Muscle of arm (tissue), 12 donors: ENCODE results near the gene TAMALIN. TPM values are rescaled to one million over a fixed set of nuclear protein-coding genes. Genes with fewer than 3 reads are reported as not detected.
A peak's percentile ranks its signal among the peaks of the same experiment; 100 is the strongest.

Source experiments
- DNase-seq: peaks from one replicate; pipeline ENCODE4 v3.0.0-alpha.2; 2013
- polyA plus RNA-seq, 12 donors: library from polyadenylated mRNA; unstranded; fragments of 120-200 nt; gene quantifications; one replicate each; pipeline ENCODE4 v1.2.1, GENCODE V29; 2013; ENCODE audit not compliant: insufficient read length in 12 of 12

TAMALIN gene
- polyA plus RNA-seq, 12 donors, result 11.9 to 22.5 (median 14.9) TPM; not detected in 1

DNA sequence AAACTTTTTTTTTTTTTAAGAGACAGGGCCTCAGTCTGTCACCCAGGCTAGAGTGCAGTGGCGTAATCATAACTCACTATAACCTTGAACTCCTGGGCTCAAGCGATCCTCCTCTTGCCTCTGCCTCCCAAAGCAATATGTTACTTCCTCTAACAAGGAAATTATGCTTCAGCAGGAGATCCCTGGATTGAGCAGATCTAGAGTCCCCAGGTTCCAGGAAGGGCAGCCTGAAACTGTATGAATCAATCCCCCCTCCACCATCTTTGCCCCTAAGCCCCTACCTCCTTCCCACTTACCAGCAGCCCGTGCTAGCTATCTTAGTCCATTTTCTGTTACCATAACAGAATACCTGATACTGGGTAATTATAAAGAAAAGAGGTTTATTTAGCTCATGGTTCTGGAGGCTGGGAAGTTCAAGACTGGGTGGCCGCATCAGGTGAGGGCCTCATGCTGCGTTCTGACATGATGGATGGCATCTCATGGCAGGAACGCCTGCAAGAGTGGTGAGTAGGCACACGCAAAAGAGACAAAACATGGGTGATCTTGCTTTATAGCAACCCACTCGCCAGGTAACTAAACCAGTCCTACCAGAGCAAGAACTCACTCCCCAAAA, 5.0 kb downstream of the TAMALIN start:
- DNase-seq, result no peak

DNA sequence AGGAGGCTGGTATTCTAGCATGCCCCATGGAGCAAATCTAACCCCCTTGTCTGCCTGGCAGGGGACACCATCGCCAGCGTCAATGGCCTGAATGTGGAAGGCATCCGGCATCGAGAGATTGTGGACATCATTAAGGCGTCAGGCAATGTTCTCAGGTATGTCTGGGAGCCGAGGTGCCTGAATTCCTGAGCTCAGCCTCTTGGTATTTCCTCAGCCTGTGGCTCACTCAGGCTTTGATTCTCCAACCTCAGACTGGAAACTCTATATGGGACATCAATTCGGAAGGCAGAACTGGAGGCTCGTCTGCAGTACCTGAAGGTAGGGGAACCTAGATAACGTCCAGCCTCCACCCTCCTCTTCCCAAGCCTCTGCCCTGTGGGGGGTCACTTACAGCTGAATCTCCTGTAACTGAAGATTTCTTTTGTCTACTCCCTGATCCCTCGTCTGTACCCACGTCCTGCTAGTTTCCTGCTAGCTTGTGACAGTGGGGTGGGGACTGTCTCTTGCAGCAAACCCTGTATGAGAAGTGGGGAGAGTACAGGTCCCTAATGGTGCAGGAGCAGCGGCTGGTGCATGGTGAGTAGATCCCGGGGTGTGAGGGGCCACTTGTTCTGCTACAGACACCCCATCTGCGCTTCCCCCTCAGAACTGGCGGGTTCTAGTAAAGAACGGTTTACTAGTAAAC, 7.0 kb downstream of the TAMALIN start:
- DNase-seq, result no peak

DNA sequence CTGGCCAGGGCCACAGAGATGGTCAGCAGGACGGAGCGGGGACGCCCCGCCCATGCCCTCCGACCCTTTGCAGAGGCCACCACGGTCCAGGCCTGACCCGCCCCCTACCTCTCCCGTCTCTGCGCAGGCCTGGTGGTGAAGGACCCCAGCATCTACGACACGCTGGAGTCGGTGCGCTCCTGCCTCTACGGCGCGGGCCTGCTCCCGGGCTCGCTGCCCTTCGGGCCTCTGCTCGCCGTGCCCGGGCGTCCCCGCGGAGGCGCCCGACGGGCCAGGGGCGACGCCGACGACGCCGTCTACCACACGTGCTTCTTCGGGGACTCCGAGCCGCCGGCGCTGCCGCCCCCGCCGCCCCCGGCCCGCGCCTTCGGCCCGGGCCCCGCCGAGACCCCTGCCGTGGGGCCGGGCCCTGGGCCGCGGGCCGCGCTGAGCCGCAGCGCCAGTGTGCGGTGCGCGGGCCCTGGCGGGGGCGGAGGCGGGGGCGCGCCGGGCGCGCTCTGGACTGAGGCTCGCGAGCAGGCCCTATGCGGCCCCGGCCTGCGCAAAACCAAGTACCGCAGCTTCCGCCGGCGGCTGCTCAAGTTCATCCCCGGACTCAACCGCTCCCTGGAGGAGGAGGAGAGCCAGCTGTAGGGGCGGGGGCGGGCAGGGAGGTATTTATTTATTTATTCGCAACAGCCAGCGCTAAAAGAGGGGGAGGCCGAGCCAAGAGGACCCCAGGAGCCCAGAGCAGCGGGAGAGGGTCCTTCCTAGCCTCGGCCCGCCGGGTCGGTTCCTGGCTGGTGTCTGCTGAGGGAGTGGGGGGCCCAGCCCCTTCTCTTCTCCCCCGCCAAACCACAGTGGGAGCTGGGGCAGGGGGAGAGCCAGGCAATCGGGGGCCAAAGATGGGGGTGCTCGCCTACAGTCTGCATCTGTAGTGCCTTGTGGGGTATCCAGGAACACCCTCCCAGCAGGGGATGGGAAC, 8.1 kb downstream of the TAMALIN start:
- DNase-seq, result no peak

DNA sequence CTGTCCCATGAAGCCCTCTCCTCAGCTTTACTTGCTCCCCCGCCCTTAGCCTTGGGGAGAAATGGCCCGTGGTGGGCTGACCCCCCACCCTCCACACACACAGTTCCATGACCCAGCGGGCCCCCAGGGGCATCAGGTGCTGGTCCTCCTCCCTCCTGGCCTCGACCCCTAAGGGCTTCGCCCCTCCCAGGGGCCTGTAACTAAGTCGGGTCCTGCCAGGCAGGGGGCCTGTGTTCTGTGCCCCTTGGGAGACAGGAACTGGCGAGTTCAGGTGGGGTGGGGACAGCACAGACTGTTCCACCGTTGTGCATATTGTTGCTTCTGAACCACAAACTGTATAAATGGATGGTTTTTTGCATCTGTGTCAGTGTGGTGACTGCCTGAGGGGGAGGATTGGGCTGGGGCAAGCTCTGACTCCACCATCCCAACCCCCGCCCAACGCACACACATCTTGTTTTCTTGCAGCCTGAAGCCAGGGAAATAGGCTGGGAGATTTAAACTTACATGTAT, 8.8 kb downstream of the TAMALIN start:
- DNase-seq, result no peak

DNA sequence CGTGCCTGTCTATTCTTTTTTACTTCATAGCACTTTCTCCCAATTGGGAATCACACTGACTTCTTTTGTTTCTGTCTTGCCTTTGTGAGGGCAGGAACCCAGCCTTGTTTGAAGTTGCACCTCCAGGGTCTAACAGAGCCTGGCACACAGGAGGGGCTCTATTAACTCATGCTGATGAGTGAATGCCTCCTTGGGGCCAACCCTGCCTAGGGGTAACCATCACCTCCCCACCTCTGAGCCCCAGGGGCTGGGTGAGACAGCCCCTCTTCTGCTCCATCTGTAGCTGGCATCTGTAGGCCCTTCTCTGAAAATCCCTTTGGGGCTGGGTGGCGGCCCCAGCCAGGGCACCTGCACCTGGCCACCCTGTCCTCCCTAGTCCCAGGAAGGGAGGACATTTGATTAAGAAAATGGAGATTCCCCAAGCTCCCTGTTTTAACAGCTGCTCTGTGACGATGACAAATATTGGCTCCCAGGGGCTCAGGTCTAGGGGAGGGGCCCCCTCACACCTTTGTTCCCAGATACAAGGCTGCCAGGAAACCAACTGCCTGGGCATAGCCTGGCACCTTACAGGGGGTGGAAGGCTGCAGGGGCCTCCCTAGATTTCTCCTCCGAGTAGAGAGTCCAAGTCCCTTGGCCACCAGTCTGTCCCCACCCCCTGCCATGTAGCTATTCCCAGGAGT, 11.8 kb downstream of the TAMALIN start:
- no peak for DNase-seq

DNA sequence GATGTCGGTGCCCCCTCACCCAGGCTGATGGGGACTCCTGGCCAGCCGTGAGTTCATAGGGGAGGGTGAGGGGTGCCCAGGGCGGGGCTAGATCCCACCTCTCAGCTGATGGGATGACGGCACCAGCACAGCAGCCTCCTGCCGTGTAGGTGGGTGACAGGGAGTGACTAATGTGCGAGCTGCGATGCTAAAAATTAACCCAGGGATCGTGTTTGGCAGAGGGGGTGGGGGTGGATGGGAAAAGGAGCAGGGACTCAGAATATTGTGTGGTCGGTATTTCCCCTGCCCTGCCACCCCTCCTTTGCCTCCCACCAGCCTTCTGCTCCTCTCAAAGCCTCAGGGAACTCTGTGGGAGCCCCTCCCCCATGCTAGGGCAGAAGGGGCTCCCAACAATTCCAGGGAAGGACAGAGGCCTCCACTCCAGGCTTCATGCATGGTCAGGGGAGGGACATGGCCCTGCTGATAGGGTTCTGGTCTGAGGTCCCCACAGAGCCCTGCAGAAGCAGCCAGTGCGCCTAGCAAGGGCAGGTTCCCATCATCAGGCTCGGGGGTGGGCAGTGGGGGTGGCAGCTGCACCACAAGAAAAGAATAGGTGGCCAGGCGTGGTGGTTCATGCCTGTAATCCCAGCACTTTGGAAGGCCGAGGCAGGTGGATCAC, 12.5 kb downstream of the TAMALIN start:
- no peak for DNase-seq

DNA sequence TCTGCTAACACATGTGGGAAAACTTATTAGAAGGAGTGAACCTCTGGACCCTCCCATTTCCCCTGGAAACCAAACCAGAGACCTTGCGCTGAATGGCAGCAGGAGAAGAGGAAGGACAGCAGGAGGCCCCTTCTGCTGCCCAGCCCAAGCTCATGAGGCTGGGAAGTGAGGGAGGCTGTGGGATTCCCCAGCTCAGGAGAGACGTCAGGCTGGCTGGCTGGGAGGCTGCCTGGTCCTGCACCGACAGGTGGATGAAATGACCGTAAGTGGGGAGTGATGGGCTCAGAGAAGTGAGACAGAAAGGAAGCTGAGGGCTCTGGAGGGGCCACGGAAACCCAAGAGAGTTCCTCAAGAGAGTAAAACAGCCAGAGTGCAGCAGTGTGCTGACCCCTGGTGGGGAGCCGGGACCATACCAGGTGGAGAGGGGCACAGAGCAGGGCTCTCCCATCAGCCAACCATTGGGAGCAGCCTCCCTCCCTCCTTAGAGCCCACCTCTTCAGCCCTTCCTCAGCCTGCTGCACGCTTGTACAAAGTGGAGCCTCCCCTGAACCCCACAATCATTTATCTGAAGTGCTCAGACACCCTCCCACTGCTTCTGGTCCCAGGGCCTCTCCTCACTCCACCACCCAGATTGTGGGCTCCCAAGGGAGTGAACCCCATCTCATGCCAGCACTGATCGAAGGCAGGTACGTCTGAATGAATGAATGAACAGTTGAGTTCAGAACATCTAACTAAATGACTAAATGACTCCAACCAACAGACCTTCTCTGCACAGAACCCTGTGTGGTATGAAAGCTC, 14.0 kb downstream of the TAMALIN start:
- DNase-seq, result no peak

DNA sequence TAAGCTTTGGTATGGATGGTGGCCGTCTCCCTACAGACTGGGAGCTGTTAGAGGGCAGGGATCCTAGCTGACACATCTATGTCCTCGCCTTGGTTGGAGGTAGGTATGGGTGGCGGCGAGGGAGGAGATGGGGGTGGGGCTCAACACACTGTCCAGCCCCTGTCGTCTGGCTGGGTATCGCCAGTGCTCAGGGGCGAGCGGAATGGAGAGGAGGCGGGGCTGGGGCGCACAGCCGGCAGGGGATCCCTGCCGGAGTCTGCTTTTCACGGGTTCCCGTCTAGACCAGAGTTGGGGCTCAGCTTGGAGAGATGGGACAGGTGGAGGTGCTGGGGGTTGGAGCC, 16.1 kb downstream of the TAMALIN start:
- no peak for DNase-seq

DNA sequence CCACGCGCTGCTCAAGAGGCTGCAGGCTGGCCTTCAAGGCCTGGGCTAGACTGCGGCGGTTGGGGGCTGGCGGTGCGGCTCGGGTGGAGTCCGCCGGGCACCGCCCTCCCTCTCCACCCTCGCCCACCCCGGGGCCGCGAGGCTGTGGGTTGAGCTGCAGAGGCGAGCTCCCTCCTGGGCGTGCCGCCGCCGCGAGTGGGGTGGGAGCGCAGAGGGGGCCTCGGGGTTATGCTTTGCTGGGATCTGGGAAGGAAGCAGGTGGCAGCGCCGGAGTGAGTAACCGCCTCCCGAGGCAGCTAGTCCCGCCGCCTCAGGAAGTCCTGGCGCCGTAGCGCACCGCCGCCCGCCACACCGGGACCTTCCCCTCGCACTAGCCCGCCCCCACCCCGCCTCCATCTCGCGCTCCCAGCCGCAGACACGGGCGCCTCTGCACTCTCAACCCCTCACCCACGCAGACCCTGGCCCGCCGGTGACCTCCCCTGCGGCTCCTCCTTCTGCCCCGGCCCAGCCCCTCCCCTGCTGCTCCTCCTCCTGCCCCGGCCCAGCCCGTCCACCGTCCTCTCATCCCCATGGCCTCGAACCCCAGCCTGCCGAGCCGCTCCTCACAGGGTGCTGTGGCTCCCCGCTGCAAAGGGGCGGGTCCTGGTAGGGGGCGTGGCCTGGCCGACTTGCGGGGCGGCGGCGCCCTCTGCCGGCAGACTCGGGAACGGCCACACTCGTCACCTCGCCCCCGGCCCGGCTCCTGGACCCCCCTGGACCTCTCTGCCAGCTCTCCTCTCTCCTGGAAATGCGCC, 16.6 kb downstream of the TAMALIN start:
- DNase-seq, result no peak

DNA sequence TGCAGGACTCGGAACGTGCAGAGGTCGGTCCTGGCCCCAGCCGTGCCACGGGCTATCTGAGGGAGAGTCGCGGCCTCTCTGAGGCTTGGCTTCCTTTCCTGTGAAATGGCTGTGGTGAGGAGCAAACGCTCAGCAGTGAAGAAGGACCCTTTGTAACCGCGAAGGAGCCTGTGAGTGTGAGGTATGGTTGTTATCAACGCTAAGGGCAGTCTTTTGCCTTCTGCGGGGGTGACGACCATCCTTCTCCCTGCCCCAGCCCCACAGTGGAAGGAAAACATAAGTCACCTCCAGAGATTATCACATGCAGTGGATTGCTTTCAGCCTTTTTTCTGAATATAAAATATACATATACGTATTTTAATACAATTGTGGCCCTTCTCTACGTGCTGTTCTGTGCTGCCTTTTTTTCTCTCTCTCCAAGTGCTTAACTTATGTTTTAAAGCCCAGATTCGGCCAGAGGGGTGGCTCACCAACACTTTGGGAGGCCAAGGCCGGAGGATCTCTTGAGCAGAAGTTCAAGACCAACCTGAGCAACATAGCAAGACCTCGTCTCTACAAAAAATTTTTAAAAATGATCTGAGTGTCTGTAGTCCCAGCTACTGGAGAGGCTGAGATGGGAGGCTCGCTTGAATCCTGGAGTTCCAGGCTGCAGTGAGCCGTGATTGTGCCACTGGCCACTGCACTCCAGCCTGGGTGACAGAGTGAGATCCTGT, 17.4 kb downstream of the TAMALIN start:
- DNase-seq, result no peak

DNA sequence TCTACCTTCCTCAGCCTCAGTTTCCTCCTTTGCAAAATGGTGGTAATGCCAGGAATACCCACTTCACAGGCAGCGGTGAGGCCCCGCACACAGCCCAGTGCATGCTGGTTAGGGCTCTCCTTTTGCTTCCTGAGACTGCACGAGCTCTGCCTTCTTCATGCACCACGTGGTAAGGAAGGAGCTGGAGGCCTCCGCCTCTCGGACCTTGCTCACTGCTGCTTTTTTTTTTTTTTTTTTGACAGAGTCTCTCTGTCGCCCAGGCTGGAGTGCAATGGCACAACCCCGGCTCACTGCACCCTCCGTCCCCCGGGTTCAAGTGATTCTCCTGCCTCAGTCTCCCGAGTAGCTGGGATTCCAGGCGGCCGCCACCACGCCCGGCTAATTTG, 18.1 kb downstream of the TAMALIN start:
- DNase-seq, result no peak

DNA sequence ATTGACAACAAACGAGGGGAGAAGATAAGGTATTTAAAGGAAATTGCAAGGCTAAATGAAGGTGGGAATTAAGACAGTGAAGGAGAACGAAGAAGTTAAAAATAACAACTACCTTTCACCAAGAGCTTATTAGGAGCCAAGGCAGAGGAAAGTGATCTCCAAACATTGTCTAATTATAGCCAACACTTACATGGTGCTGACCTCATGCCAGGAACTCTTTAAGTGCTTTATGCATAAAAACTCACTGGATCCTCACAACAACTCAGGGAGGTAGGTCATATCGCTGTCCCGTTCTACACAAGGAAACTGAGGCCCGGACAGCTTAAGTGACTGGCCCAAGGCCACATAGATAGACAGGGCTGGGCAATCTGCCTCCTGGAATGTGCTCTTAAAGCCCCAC, 19.5 kb downstream of the TAMALIN start:
- DNase-seq, result no peak

DNA sequence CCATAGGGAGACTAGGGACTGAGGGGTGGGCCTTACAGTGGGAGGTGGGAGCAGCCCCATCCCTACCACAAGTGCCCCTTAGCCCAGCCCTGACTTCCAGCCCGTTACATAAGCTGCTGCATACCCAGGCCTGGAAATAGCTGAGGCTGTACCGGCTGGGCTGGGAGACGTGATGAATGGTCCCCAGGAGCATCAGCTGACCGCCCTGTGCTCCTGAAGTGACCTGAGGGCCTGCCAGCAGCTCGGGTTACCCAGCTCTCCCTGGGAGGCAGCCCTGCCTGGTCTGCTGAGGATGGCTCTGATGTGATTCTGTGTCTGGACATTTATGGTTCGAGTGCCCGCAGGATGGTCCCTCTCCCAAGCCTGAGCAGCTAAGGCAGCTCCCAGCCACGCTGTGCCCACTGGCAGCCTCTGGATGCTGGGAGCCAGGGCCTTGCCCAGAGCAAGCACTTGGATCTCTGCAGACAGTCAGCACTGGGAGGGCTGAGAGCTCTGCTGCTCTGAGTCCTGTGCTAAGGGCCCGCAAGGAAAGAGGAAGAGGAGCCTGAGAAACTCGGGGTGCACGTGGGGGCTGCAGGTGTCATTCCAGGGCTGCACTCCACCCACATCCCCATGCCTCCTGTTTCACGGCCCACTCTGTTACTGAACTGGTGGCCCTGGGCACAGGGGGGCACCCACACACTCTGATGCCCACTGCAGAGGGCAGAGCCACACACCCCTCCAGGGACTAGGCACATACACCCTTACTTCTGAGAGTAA, 20.5 kb downstream of the TAMALIN start:
- no peak for DNase-seq

DNA sequence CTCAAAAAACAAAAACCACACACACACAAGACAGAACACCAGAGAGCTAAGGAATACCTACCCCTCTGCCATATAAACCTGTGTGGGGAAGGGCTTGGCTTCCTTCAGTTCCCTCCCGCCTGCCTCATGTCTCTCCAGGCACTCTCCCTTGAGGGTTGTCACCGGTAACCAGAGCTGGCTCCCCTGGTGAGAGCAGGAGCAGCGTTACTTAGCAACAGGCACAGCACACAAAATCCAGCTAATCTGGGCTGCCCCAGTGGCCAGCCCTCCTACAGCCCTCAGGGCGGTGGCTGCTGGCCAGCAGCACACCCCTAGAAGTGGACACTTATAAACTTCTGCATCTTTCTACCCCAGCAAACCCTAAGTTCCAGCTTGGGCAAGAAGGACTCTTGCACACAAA, 22.9 kb downstream of the TAMALIN start:
- DNase-seq, result no peak

DNA sequence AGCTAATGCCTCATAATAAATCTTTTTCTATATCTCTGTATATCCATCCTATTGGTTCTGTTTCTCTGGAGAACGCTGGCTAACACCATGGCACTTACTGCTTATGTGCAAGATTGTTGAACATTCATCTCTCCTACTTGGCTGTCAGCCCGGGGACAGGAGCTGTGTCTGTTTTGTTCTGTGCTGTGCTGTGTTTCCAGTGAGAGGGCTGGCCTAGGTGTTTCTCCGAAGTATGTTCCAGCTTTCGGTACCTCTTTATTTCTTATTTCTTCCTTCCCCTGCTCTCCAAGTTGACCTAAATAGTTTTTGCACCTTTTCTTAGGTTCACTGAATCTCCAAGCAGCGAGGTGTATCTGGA, 25.7 kb downstream of the TAMALIN start:
- peak; percentile 85 for DNase-seq

DNA sequence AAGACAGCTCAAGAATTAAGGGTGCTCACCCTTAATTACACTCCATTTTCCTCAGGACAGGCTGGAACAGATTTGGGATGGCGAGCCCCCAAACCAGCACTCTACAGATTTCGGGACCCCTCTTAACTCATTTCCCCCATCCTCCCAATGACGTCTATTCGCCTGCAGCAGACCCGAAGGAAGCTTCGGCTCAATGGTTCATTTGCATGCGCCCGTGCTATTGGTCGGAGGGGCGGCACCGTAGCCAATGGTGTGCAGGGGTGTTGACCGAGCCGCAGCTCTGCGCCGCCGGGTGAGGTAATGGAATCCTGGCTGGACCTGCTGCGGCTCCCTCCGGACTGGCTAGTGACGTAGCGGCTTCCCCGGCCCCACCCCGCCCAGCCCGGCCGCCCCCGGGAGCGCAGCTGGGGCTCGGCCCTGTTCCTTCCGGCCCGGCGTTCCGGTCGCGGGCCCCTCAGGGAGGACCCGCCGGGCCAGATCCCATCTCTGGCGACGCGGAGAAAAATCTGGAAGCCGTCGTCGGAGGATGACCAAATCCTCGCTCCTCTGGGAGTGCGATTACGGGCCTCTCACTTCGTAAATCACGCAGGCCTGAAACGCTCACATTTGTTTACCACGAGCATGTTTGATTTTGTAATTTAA, 26.2 kb downstream of the TAMALIN start:
- DNase-seq, result peak; percentile 97

DNA sequence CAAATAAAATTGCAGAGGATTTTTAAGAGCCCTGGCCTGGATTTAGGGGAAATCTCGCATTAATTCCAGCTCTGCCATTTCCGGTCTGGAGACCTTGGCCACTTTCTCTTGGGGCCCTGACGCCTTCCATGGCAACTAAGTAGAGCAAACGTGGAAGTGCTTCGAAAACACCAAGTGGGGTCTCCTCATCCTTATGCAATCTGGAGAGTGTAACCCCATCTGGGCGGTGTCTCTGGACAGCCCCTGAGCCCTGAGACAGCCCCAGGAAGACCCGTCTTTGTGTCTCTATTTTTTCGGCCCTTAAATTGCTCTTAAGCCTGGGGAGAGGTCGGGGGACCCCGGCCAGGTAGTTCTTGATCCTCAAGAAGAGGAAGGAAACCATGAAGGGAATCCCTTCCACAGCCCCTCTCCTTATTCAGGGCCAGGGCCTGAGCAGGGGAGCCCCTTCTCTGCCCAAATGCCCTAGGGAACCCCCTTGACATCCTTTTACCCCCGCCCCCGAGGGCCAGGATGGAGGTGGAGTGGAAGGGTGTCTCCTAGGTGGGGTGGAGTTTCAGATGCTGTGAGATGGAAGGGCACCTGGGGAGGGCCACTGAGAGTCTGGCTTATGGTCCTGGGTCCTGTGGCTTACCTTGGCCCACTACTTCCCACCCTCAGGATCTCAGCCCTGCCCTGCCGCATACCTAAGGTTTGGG, 26.8 kb downstream of the TAMALIN start:
- no peak for DNase-seq
